ENCODE data around the gene THPO. TPM values are rescaled to one million over a fixed set of nuclear protein-coding genes. Genes with fewer than 3 reads are reported as not detected.

THPO gene
- total RNA-seq, 1 donor from 2014 or later: 68.1 TPM

GRCh38 chr3:184333700-184334099, 44.3 kb downstream of the THPO start:
- no peak for DNase-seq

DNA sequence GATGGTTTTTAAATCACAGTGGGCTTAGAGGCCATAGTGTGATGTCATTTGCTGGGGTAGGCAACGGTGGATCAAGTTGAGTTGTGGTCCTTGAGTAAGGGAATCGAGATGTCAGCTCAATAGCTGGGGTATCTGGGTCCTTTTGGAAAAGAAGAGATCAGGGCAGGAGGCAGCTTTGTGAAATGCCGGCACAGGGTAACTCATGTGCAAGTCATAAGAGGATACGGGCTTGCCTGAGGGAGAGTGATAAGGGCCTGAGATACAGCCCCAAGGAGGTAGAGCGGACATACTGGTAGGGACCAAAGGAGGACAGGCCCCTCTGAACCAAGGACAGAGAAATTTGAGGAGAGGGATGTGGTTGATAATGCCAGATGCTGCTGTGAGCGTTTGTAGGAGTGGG, 44.8 kb downstream of the THPO start:
- DNase-seq: no peak

GRCh38 chr3:184332370-184333090, 45.5 kb downstream of the THPO start:
- no peak for DNase-seq

GRCh38 chr3:184328516-184328915, 49.5 kb downstream of the THPO start:
- DNase-seq: no peak

DNA sequence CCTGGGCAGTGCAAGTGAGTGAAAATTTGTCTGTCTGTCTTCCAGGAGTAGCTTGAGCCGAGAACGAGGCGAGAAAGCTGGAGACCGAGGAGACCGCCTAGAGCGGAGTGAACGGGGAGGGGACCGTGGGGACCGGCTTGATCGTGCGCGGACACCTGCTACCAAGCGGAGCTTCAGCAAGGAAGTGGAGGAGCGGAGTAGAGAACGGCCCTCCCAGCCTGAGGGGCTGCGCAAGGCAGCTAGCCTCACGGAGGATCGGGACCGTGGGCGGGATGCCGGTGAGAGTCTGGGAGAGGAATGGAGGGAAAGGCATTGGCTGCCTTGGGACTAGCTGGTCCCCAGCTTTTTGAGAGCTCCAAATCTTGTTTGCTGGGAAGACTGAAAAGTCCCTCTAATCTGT, 50.8 kb downstream of the THPO start:
- DNase-seq: no peak

DNA sequence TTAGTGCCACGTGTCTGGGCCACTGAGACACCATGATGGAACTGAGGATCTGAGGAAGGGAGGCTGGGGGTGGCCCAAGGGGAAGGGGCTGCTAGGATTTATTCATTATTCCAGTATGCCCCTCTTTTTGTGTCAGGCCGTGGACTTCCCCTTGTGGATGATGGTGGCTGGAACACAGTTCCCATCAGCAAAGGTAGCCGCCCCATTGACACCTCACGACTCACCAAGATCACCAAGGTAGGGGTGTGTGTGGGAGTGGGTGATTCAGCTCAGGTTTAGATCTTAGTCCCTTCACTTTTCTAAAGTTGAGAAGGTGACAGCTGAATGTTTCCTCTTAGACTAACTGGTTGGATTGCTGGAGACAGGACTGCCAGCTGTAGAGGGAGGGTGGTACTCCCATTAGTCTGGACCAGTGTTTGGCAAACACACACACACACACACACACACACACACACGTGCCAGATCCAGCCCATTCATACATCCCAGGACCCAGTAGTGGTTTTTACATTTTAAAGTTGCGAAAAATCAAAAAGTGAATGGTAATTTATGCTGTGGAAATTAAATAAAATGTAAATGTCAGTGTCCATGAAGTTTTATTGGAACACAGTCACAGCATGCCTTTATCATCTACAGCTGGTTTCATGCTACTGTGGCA, 52.2 kb downstream of the THPO start:
- no peak for DNase-seq

DNA sequence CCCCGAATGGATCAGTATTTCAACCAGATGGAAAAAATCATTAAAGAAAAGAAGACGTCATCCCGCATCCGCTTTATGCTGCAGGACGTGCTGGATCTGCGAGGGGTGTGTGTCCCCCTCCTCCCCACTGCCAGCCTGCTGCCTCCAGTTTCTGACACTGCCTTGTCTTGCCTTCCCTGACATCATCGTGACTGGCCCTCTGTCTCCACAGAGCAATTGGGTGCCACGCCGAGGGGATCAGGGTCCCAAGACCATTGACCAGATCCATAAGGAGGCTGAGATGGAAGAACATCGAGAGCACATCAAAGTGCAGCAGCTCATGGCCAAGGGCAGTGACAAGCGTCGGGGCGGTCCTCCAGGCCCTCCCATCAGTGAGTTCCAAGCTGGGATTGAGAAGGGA, 52.7 kb downstream of the THPO start:
- no peak for DNase-seq

DNA sequence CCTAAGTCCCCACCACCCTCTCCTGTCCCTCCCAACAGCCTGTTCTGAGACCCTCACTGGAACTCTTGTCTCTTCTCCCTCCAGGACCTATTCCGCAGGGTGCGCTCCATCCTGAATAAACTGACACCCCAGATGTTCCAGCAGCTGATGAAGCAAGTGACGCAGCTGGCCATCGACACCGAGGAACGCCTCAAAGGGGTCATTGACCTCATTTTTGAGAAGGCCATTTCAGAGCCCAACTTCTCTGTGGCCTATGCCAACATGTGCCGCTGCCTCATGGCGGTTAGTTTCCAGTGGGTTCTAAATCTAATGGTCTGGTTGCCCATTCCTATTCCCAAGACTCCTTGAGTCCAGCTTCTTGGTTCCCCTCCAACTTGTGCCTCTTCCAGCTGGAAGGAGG, 54.3 kb downstream of the THPO start:
- no peak for DNase-seq

- DNase-seq: no peak
These were observed 55.1 kb downstream of the THPO start for GRCh38 chr3:184322731-184323487.

Small RNAs within 50 kb of the gene (small RNA-seq; reads per million reads assigned to genes)
- 724 reads per million, percentile 98 among the genes with 10 or more reads in this experiment for gene SNORD66 (ENCODE audit: low replicate concordance)

Other genes starting within 250 kb of the THPO start
- gene EIF2B5, start 242.8 kb downstream of the THPO start, total RNA-seq: 28.7 TPM
- 23.9 TPM for gene DVL3, start 222.8 kb downstream of the THPO start, total RNA-seq
- 135 TPM for gene AP2M1, start 203.4 kb downstream of the THPO start, total RNA-seq
- gene ABCF3, start 192.0 kb downstream of the THPO start, total RNA-seq: 46.3 TPM
- 0.10 TPM for gene VWA5B2, start 148.6 kb downstream of the THPO start, total RNA-seq
- 13.8 TPM for gene ALG3, start 129.2 kb downstream of the THPO start, total RNA-seq
- 1.7 TPM for gene EEF1AKMT4, start 128.5 kb downstream of the THPO start, total RNA-seq
- gene CAMK2N2, start 116.7 kb downstream of the THPO start, total RNA-seq: not detected
- not detected for gene ECE2, start 102.2 kb downstream of the THPO start, total RNA-seq
- 167 TPM for gene PSMD2, start 79.0 kb downstream of the THPO start, total RNA-seq
- gene EIF4G1, start 63.6 kb downstream of the THPO start, total RNA-seq: 191 TPM
- gene FAM131A, start 40.6 kb downstream of the THPO start, total RNA-seq: 18.6 TPM
- 5.3 TPM for gene CLCN2, start 16.6 kb downstream of the THPO start, total RNA-seq
- 44.3 TPM for gene POLR2H, start 16.5 kb downstream of the THPO start, total RNA-seq
- gene CHRD, start 1.8 kb upstream of the THPO start, total RNA-seq: 31.3 TPM
- gene EPHB3, start 183.6 kb upstream of the THPO start, total RNA-seq: 44.4 TPM

Data from skin of body (tissue), 3 donors.